GM12878 (cell line): ENCODE data around the gene AQP2. TPM values are rescaled to one million over a fixed set of nuclear protein-coding genes. Genes with fewer than 3 reads are reported as not detected.

Experiments used
- ATAC-seq: fragments of 200-7000 bp; cut with Tn5 transposase; 3 replicates; pipeline ENCODE4 v1.9.1; 2020; ENCODE audit warnings: mild to moderate bottlenecking, moderate library complexity
- BruUV-seq: library from RNA; stranded (reverse); fragments of 400-500 nt; replicated peaks from 2 replicates; lab custom pipeline; 2021; lab: Mats Ljungman, UMichigan
- CTCF ChIA-PET: fragments of 300-600 bp; sonication (Branson Sonifier 250); formaldehyde crosslinking; extraction: SDS; loops from one replicate; lab custom pipeline; 2021; ENCODE audit warnings: inconsistent platforms; lab: Yijun Ruan, JAX
- POLR2A ChIA-PET: fragments of 350-600 bp; formaldehyde crosslinking; extraction: SDS; loops from one replicate; lab custom pipeline; 2021; ENCODE audit warnings: inconsistent platforms; lab: Charles Lee
- RAD21 ChIA-PET: fragments of 300-600 bp; sonication (Branson Sonifier 250); formaldehyde crosslinking; loops from one replicate; lab custom pipeline; 2023; ENCODE audit warnings: antibody characterized with exemption; ENCODE audit not compliant: unreplicated experiment; lab: Charles Lee
- SMC1A ChIA-PET: fragments of 300-600 bp; sonication (Branson Sonifier 250); formaldehyde crosslinking; loops from one replicate; lab custom pipeline; 2023; ENCODE audit not compliant: unreplicated experiment, uncharacterized antibody; lab: Charles Lee
- DNase-seq: peaks from one replicate; pipeline ENCODE4 v3.0.0-alpha.2; 2011; ENCODE audit warnings: low read depth, low spot score
- FAIRE-seq: peaks from 3 replicates; lab custom pipeline; 2011; peaks lifted over from hg19 to GRCh38; lab: Jason Lieb, UNC
- H2AFZ ChIP-seq: 2 replicates; pipeline ENCODE4 v1.6.0; 2011; ENCODE audit warnings: low read depth, low read length, control low read depth; ENCODE audit not compliant: control insufficient read depth
- H3K27ac ChIP-seq: 2 replicates; pipeline ENCODE4 v1.5.1; 2011; ENCODE audit warnings: control low read depth; ENCODE audit not compliant: control insufficient read depth, insufficient read depth
- H3K27me3 ChIP-seq, 2 experiments: replicated peaks in 1 of 2; 2 replicates each; pipeline versions ENCODE4 v1.6.0 to v1.6.1; 2011; ENCODE audit warnings: low read length in 1 of 2; ENCODE audit not compliant: control insufficient read depth in 2 of 2, insufficient read depth in 2 of 2
- H3K36me3 ChIP-seq, 2 experiments: 2 replicates each; pipeline ENCODE4 v1.5.1; 2011; ENCODE audit warnings: low read length in 1 of 2; ENCODE audit not compliant: control insufficient read depth in 2 of 2, insufficient read depth in 2 of 2
- H3K4me1 ChIP-seq: 2 replicates; pipeline ENCODE4 v1.6.1; 2011; ENCODE audit warnings: mild to moderate bottlenecking, low read length, moderate library complexity, mixed read lengths; ENCODE audit not compliant: control insufficient read depth, insufficient read depth
- H3K4me2 ChIP-seq: 2 replicates; pipeline ENCODE4 v1.6.0; 2011; ENCODE audit warnings: control low read depth; ENCODE audit not compliant: control insufficient read depth, insufficient read depth
- H3K4me3 ChIP-seq: fragments of 200-600 bp; sonication (generic); 2 replicates; pipeline ENCODE4 v1.5.1; 2016
- H3K79me2 ChIP-seq: 2 replicates; pipeline ENCODE4 v1.6.0; 2011; ENCODE audit warnings: low read length; ENCODE audit not compliant: control insufficient read depth, insufficient read depth
- H3K9ac ChIP-seq: 2 replicates; pipeline ENCODE4 v1.8.0; 2011; ENCODE audit warnings: low read length, control low read depth, mixed read lengths; ENCODE audit not compliant: control insufficient read depth, insufficient read depth
- H3K9me3 ChIP-seq: replicated peaks from 3 replicates; pipeline ENCODE4 v1.5.1; 2011; ENCODE audit warnings: mild to moderate bottlenecking, low read length; ENCODE audit not compliant: control insufficient read depth, insufficient read depth
- H4K20me1 ChIP-seq: 2 replicates; pipeline ENCODE4 v1.6.0; 2011; ENCODE audit not compliant: control insufficient read depth, insufficient read depth
- ASH2L ChIP-seq: fragments of 300-600, 200-600 bp; sonication (generic); IDR thresholded peaks from 2 replicates; pipeline ENCODE4 v1.6.1; 2017; ENCODE audit warnings: low read depth, mild to moderate bottlenecking, borderline replicate concordance
- EZH2 ChIP-seq: IDR thresholded peaks from 2 replicates; pipeline ENCODE4 v1.6.1; 2012; ENCODE audit warnings: low read depth, mild to moderate bottlenecking, control low read depth, inconsistent platforms, low read length, borderline replicate concordance; ENCODE audit not compliant: control insufficient read depth
- GATAD2B ChIP-seq: fragments of 450-650 bp; conservative IDR thresholded peaks from 2 replicates; pipeline ENCODE4 v1.6.1; 2017; ENCODE audit warnings: low read depth, mild to moderate bottlenecking, moderate library complexity
- HDGF ChIP-seq: fragments of 450-650 bp; IDR thresholded peaks from 2 replicates; pipeline ENCODE4 v1.6.1; 2016; ENCODE audit warnings: antibody characterized with exemption
- IKZF1 ChIP-seq: fragments of 450-650 bp; conservative IDR thresholded peaks from 2 replicates; pipeline ENCODE4 v1.6.1; 2017; ENCODE audit warnings: antibody characterized with exemption, mild to moderate bottlenecking
- IKZF2 ChIP-seq, 2 experiments: fragments of 450-650 bp; IDR thresholded peaks; 2 replicates each; pipeline ENCODE4 v1.6.1; 2017; ENCODE audit warnings: mild to moderate bottlenecking in 2 of 2, moderate library complexity in 2 of 2
- JUNB ChIP-seq: IDR thresholded peaks from 2 replicates; pipeline ENCODE4 v1.6.1; 2016; ENCODE audit warnings: antibody characterized with exemption, mild to moderate bottlenecking
- NR2C1 ChIP-seq: fragments of 450-650 bp; IDR thresholded peaks from 2 replicates; pipeline ENCODE4 v1.6.1; 2017; ENCODE audit warnings: antibody characterized with exemption, mild to moderate bottlenecking, moderate library complexity
- SUPT20H ChIP-seq: IDR thresholded peaks from 2 replicates; pipeline ENCODE4 v1.6.1; 2011; ENCODE audit warnings: low read depth, mild to moderate bottlenecking, low read length, moderate library complexity, borderline replicate concordance; ENCODE audit not compliant: control insufficient read depth
- TBL1XR1 ChIP-seq: IDR thresholded peaks from 2 replicates; pipeline ENCODE4 v1.6.1; 2012; ENCODE audit warnings: low read depth, low read length, improper control_type of control experiment
- WRNIP1 ChIP-seq: IDR thresholded peaks from 2 replicates; pipeline ENCODE4 v1.6.1; 2011; ENCODE audit warnings: low read depth, low read length, improper control_type of control experiment, borderline replicate concordance
- WGBS: methylation state at CpG from one replicate; pipeline ENCODE4 v1.1.6; 2016; ENCODE audit warnings: low lambda C conversion rate; ENCODE audit not compliant: insufficient replicate concordance, insufficient coverage; ENCODE audit errors: missing lambda C conversion rate; 5-methylcytosine and 5-hydroxymethylcytosine counted together
- in situ Hi-C: fragments of 300-500 bp; cut with MboI; formaldehyde crosslinking; loops from 9 replicates; pipeline ENCODE4 v1.14.3; 2018; ENCODE audit warnings: mixed read lengths
- intact Hi-C: fragments of 100-400 bp; cut with micrococcal nuclease; formaldehyde crosslinking; loops from one replicate; pipeline ENCODE4 v1.14.2; 2022; ENCODE audit not compliant: unreplicated experiment
- polyA plus RNA-seq, 11 experiments: library from polyadenylated mRNA; depleted of rRNA in 4 of 11; unstranded in 6 of 11; stranded (reverse) in 5 of 11; fragments of >200 nt; fragmentation: Nextera tagmentation in 4 of 11; fragmentation: Illumina TruSeq in 1 of 11; extraction: Ambion mirVana in 4 of 11; extraction: Trizol in 1 of 11; gene quantifications; 1 replicate in 1 of 11; 2 replicates in 10 of 11; pipeline versions ENCODE4 v1.2.1 to v1.2.3, GENCODE V29; 2011 to 2016; ENCODE audit warnings: inconsistent platforms in 2 of 11, missing spikeins in 2 of 11, low read depth in 1 of 11
- total RNA-seq, 4 experiments: library from RNA; depleted of rRNA in 3 of 4; stranded (reverse); fragments of >200 nt in 3 of 4; fragmentation: Illumina TruSeq in 1 of 4; extraction: Trizol in 1 of 4; gene quantifications; 2 replicates each; pipeline versions ENCODE4 v1.2.1 to v1.2.3, GENCODE V29; 2013 to 2021
- TF ChIP-seq, protein P1 (sequence below): fragments of 450-650 bp; formaldehyde crosslinking; IDR thresholded peaks from 2 replicates; pipeline ENCODE4 v1.4.0; 2020; ENCODE audit warnings: mild to moderate bottlenecking, moderate library complexity

The AQP2 gene
- total and polyA plus RNA-seq, 10 of the 15 experiments (the other 5 are each of a cell fraction or from before 2014, with no cell fraction given) = not detected

DNA sequence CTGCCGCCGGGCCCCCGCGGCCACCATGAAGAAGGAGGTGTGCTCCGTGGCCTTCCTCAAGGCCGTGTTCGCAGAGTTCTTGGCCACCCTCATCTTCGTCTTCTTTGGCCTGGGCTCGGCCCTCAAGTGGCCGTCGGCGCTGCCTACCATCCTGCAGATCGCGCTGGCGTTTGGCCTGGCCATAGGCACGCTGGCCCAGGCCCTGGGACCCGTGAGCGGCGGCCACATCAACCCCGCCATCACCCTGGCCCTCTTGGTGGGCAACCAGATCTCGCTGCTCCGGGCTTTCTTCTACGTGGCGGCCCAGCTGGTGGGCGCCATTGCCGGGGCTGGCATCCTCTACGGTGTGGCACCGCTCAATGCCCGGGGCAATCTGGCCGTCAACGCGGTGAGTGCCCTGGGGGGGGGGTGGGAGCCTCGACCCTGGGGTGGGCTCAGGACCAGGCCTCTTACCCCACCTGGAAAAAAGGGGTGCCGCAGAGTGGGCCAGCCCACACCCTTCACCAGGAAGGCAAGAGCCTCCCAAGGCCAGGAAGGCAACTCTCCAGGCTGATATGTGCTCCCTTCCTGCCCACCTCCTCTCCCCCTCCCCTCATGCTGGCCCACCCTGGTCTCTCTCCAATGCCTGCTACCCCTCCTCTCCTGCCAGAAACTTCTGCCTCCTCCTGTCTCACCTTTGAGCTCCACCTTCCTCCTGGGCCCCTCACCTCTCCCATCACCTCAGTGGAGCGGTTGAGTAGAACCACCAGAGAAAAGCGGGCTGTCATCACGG, 11.6 kb downstream of the AQP2 start:
- in situ Hi-C loops = no loop called here

DNA sequence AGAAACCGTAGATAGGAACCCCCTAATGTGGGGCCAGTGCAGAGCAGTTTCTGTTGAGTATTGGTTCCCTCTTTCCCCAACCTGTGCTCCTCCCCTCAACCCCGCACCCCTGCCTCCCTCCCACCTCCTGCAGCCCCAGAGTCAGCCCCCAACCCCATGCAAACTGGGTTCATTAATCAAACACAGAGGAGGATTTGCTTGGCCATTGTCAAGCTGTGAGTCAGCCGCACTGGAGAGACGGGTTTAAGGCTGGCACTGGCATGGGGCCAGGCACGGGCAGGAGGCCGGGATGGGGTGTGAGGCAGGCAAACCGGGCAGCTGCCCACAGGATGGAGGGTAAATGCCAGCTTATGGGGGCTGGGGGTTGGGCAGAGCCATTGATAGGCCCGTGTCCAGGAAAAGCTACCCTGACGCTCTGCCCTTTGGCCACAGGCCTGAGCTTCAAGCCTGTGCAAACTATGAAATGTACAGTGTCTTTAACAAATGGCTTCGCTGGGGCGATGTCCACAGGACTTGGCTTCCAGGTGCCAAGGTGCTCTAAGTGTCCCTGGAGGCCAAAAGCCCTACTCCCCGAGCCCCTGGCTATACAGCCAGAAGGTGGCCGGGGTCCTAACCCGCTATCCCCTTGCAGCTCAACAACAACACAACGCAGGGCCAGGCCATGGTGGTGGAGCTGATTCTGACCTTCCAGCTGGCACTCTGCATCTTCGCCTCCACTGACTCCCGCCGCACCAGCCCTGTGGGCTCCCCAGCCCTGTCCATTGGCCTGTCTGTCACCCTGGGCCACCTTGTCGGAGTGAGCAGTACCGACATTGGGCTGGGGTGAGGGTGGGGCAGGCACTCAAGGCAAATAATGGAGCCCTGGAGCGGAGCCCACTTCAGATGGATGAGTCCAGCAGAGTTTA, 12.6 kb downstream of the AQP2 start:
- BruUV-seq = no TSS peak
- H3K79me2 ChIP-seq = no peaks in the 10 kb centered on the region
- H2AFZ ChIP-seq = no peak overlapping the region
- no peaks in the 10 kb centered on the region; the same call in 2 of the 3 replicates for H3K9me3 ChIP-seq
- H3K4me1 ChIP-seq = peaks cover 8% of the 10 kb centered on the region
- 41% methylated on average over 20 of the region's 21 CpGs for WGBS
- no peak overlapping the region for H3K4me3 ChIP-seq
- no peak overlapping the region for H3K27ac ChIP-seq
- ChIA-PET SMC1A (interaction anchor here (0.8 kb wide), 1 partner anchor 77 kb away, joined by 3 read pairs; no protein-coding TSS in a partner anchor), POLR2A (no interaction called here), CTCF (interaction anchor here (1.1 to 1.5 kb wide), 2 partner anchors 20 to 92 kb away, joined by 3 to 5 read pairs; no protein-coding TSS in a partner anchor), RAD21 (interaction anchor here (0.5 kb wide), 1 partner anchor 228 kb away, joined by 3 read pairs; no protein-coding TSS in a partner anchor)
- ATAC-seq = no peak
- intact Hi-C loops = no loop called here
- in situ Hi-C loops = no loop called here
- H3K9ac ChIP-seq = no peak overlapping the region
- DNase-seq = no peak
- no peaks in the 10 kb centered on the region for H3K36me3 ChIP-seq
- H3K27me3 ChIP-seq = peaks cover 7 to 31% of the 10 kb centered on the region in 2 experiments
- no peak overlapping the region for H3K4me2 ChIP-seq
- no peaks in the 10 kb centered on the region for H4K20me1 ChIP-seq
- no peak for FAIRE-seq
- TF ChIP-seq IKZF1 (no peak), SUPT20H (no peak), NR2C1 (no peak), IKZF2 (IDR thresholded peaks at IDR 0.05) (no peak), HDGF (no peak), TBL1XR1 (no peak), GATAD2B (no peak), EZH2 (no peak), WRNIP1 (no peak)
- TF ChIP-seq, protein P1, sequence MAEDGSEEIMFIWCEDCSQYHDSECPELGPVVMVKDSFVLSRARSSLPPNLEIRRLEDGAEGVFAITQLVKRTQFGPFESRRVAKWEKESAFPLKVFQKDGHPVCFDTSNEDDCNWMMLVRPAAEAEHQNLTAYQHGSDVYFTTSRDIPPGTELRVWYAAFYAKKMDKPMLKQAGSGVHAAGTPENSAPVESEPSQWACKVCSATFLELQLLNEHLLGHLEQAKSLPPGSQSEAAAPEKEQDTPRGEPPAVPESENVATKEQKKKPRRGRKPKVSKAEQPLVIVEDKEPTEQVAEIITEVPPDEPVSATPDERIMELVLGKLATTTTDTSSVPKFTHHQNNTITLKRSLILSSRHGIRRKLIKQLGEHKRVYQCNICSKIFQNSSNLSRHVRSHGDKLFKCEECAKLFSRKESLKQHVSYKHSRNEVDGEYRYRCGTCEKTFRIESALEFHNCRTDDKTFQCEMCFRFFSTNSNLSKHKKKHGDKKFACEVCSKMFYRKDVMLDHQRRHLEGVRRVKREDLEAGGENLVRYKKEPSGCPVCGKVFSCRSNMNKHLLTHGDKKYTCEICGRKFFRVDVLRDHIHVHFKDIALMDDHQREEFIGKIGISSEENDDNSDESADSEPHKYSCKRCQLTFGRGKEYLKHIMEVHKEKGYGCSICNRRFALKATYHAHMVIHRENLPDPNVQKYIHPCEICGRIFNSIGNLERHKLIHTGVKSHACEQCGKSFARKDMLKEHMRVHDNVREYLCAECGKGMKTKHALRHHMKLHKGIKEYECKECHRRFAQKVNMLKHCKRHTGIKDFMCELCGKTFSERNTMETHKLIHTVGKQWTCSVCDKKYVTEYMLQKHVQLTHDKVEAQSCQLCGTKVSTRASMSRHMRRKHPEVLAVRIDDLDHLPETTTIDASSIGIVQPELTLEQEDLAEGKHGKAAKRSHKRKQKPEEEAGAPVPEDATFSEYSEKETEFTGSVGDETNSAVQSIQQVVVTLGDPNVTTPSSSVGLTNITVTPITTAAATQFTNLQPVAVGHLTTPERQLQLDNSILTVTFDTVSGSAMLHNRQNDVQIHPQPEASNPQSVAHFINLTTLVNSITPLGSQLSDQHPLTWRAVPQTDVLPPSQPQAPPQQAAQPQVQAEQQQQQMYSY = no peak

More for the DNA sequence above, 11.6 kb downstream of the AQP2 start:
- no peak for DNase-seq
- POLR2A ChIA-PET = no interaction called here
- BruUV-seq = no TSS peak
- SMC1A ChIA-PET = no interaction called here
- intact Hi-C loops = no loop called here
- CTCF ChIA-PET = no interaction called here
- RAD21 ChIA-PET = no interaction called here
- no peak overlapping the region for H3K4me3 ChIP-seq
- H3K9me3 ChIP-seq = no peaks in the 10 kb centered on the region; the same call in 2 of the 3 replicates
- no peak overlapping the region for H3K4me2 ChIP-seq
- no peak overlapping the region for H3K9ac ChIP-seq
- H3K79me2 ChIP-seq = no peaks in the 10 kb centered on the region
- H3K27me3 ChIP-seq = peaks cover 6 to 30% of the 10 kb centered on the region in 2 experiments
- no peak overlapping the region for H2AFZ ChIP-seq
- no peak for FAIRE-seq
- 49% methylated on average over 24 of the region's 37 CpGs for WGBS
- H3K27ac ChIP-seq = no peak overlapping the region
- no peaks in the 10 kb centered on the region for H3K36me3 ChIP-seq
- ATAC-seq = no peak
- H3K4me1 ChIP-seq = peaks cover 2% of the 10 kb centered on the region
- TF ChIP-seq JUNB (no peak), ASH2L (no peak)
- no peaks in the 10 kb centered on the region for H4K20me1 ChIP-seq
